Endothelial cell of hepatic sinusoid (primary cell): ENCODE data around the gene ACTR3C.
"Not testable (repeated sequence)": the region's sequence is repeated elsewhere in the genome, so short reads cannot be mapped to it uniquely, and the experiment has no call there.

Experiments used
- in situ Hi-C: cut with HindIII; loops from 2 replicates; pipeline ENCODE4 v1.10.0; 2017; ENCODE audit warnings: low sequenced_read_pairs

Gene ACTR3C

DNA sequence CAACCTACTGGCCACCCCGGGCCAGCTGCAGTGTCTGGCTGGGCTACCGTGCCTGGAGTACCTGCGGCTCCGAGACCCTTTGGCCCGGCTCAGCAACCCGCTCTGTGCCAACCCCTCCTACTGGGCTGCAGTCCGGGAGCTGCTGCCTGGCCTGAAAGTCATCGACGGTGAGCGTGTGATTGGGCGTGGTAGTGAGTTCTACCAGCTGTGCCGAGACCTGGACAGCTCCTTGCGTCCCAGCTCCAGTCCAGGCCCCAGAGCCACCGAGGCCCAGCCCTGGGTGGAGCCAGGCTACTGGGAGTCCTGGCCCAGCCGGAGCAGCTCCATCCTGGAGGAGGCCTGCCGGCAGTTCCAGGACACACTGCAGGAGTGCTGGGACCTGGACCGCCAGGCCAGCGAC is 13.8 kb upstream of the ACTR3C start:
- in situ Hi-C loops = no loop called here

DNA sequence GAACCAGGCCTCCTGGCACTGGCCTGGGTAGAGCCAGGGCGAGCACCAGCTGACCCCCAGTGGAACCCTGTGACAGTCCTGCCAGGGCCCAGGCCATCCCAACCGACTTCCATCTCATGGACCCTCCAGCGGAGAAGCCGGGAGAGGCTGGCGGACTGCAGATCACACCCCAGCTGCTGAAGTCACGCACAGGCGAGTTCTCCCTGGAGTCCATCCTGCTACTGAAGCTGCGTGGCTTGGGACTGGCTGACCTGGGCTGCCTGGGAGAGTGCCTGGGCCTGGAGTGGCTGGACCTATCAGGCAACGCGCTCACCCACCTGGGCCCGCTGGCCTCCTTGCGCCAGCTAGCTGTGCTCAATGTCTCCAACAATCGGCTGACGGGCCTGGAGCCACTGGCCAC is 13.4 kb upstream of the ACTR3C start:
- in situ Hi-C loops = no loop called here

DNA sequence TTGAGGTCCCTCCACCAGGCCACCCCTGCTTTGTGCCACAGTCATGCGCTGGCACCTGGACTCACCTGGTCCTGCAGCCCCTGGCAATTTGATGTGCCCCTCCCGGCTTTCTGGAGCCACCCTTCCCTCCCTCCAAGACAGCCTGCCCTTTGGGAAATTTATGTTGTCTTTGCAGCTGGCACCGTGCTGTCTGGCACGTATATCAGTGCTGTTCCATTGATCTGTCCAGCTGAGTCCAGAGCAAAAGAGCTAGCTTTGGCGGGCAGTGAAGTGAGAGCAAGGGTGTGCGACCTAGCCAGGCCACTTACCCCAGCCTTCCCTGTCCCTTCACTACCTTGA is 12.4 kb upstream of the ACTR3C start:
- in situ Hi-C loops = no loop called here

- in situ Hi-C loops = no loop called here
Observed at GRCh38 chr7:150335108-150335773, 11.9 kb upstream of the ACTR3C start.

- in situ Hi-C loops = no loop called here
Observed at GRCh38 chr7:150334108-150334507, 10.8 kb upstream of the ACTR3C start.

GRCh38 chr7:150333659-150334058 is 10.3 kb upstream of the ACTR3C start:
- in situ Hi-C loops = no loop called here

DNA sequence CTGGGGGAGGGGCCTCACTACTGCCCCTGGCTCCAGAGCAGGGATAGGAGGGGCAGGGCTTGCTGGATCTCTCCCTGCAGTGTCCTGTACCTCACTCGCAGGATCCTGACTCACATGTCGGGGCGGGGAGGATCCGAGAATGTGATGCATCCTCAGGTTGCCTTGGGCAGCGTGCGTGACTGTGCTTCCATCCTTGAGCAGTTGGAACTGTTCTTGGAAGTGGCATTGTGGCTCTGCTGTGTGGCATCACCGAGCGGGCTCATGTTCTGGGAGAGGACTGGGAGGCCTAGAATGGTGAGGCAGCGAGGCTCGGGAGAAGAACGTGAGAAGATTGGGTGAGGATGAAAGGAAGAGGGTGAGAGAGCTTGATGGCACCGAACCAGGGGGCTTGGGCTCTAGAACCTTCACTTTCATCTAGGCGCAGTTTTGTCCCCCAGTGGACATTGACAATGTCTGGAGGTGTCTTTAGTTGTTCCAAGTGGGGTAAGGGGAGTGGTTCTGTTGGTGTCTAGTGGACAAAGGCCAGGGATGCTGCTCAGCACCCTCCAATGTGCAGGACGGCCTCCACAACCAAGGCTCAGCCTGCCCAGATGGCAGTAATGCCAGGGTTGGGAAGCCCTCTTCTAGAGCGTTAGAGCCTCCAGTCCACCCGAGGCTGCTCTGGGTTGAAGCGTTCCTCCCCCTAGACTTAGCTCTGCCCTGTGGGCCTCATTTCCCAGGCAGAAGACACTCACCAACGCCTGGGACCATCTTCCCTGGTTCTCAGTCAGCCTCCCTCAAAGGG is 9.7 kb upstream of the ACTR3C start:
- in situ Hi-C loops = no loop called here

DNA sequence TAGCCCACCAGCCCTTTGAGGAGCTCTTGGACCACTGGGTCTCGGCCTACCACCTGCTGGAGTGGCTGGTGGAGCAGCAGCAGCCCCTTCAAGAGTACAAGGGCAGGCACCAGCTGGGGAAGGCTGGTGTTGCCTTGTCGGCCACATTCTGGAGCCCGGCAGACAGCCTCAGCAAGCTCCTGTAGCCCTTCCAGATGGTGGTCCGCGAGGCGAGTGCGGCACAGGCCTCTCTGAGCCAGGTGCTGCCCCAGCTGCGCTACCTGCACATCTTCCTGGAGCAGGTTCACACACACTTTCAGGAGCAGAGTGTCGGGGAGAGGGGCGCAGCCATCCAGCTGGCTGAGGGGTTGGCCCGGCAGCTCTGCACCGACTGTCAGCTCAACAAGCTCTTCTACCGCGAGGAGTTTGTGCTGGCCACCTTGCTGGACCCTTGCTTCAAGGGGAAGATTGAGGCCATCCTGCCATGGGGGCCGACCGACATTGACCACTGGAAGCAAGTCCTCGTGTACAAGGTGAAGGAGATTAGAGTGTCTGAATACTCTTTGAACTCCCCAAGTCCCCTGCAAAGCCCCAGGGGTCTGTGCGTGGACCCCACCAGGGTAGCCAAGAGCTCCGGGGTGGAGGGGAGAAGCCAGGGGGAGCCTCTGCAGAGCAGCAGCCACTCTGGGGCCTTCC is 7.0 kb upstream of the ACTR3C start:
- in situ Hi-C loops = no loop called here

- in situ Hi-C loops = no loop called here
Observed at GRCh38 chr7:150329331-150330120, 6.2 kb upstream of the ACTR3C start.

DNA sequence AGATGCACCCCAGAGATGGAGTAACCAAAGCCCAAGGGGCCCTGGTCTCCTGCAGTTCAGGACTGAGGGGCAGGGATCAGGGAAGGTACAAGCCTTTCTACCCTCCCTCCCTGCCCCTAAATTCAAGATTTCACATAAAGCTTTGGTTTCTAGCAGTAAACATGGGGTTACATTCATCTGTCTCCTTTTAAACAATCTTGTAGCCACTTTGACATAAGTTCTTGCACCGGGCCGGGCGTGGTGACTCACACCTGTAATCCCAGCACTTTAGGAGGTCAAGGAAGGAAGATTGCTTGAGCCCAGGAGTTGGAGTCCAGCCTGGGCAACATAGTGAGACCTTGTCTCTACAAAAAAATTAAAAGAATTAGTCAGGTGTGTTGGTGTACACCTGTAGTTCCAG is 4.0 kb upstream of the ACTR3C start:
- in situ Hi-C loops = no loop called here

DNA sequence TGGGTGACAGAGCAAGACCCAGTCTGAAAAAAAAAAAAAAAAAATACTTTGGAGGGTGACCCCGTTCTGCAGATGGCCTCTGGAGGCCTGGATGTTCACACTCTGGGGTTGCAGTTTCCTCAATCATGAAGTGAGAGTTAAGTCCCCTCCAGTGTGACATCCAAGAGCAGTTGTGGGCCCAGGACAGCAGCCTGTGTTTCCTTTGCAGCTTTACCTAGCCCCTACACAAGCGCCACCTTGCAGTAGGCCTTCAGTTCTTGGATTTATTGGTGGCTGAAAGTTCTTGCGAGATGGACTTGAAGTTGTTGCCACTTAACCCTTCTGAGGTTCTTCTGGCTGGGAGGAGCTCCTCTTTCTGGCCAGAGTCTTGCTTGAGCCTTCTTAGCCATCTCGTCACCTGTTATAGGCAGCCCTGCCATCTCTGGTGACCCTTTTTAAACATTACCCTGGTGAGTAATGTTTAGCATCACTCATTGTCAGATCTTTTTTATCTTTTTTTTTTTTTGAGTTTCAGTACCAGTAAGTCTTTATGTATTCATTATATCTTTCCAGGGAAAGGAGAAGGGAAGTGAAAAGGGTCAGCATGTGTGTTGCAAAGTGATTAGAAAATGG is 3.4 kb upstream of the ACTR3C start:
- in situ Hi-C loops = no loop called here

DNA sequence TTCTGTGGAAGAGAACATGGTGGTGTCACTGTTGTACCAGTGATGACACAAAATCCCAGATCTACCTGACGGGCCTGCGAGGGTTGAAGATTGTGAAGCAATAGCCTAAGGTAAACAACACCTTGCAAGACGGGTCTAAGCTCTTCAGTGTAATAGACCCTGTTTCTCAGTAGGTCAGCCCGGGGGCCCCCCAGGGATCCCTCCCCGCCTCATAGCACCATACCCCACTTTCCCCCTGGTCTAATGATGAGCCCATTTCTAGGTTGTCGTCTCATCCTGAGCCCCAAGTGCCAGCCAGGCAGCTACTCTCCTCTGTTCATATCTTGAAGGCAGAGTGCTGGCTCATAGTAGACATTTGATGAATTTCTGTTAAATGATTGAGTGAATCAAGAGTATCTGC is 2.6 kb upstream of the ACTR3C start:
- in situ Hi-C loops = no loop called here

DNA sequence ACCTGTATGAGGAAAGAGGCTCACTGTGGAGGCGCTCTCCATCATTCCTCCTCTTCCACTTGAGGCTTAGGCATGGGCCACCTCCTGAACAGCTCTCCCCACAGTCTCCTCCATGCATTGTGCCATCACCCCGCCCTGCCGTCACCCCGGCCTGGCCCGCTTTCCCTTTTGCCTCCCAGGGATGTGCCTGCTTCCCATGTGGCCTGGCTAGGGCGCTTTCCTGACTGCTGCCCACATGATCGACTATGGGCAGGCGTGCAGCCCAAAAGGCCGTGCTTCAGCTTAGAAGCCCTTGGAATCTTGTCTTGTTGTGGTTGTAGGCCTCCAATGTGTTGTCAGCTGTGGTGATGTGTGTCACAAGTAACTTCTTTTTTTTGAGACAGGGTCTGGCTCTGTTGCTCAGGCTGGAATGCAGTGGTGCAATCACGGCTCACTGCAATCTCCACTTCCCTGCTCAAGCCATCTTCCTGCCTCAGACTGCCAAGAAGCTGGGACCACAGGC is 1.8 kb upstream of the ACTR3C start:
- in situ Hi-C loops = no loop called here

DNA sequence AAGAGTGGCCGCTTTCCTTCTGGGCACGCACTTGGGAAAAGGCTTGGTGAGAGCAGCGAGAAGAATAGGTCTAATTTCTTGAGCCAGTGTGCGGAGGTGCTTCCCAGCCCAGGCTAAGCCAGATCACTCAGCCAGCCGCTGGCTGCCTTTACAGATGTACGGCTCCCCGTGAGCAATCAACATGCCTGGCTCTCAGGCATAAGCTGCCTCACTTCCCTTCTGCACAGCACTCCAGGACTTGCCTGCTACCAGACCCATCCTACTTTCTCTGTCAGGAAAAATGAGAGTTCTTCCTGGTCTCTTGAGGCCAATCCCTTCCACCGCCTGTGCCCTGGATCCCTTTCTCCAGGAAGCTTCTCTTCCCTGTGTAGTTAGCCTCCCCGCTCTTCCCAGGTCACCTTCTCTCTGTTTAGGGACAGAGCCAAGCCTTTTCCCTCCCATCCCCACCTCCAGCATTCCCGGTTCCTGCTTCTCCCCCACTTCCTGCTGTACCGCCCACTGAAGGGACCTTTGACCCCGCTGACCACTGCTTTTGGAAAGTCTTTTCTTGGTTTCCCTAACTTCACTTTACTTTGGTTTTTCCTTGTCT is 1.1 kb upstream of the ACTR3C start:
- in situ Hi-C loops = no loop called here

GRCh38 chr7:150323682-150324372 is 482 bp upstream of the ACTR3C start:
- in situ Hi-C loops = no loop called here

- in situ Hi-C loops = no loop called here
Observed at GRCh38 chr7:150322114-150322832, 1.1 kb downstream of the ACTR3C start.

GRCh38 chr7:150321788-150322113 is 1.6 kb downstream of the ACTR3C start:
- in situ Hi-C loops = no loop called here

DNA sequence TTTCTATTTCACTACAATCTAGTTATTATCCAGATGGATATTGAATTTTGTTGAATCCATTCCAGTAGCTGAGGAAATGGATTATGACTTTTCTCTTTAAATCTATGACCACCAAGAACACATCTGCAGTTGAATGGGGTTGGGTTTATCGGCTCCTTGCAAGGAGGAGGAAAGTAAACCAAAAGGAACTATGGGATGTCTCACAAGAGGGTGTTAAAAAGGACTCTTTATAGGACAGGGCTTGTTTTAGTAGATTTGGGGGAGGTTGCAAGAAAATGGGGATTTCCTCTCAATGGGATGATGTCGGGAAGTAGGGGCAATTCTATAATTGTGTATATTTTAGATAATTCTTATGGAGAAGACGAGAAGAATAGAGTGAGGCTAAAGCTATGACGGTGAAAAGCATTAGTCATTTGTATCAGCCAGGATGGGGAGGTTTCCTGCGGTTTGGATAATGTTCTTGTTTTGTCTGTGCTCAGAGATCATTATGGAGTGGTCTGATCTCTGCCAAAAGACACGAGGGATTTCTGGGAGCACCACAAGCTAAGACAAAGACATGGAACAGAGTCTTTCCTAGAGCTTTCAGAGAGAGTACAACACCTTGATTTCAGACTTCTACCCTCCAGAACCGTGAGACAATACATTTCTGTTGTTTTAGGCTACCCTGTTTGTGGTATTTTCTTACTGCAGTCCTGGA is 5.4 kb downstream of the ACTR3C start:
- in situ Hi-C loops = no loop called here

DNA sequence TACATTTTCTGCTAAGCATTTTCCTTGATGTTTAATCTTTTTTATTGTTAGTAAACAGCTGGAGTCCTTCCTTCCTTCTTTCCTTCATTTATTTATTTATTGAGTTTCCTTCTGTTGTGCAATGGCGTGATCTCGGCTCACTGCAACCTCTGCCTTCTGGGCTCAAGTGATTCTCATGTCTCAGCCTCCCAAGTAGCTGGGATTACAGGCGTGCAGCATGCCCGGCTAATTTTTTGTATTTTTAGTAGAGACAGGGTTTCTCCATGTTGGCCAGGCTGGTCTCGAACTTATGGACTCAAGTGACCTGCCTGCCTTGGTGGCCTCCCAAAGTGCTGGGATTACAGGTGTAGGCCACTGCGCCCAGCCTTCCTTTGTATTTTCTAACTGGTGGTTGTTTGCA is 6.4 kb downstream of the ACTR3C start:
- in situ Hi-C loops = not testable (repeated sequence)
